ENCODE data around the gene DHX30.

Gene DHX30

DNA sequence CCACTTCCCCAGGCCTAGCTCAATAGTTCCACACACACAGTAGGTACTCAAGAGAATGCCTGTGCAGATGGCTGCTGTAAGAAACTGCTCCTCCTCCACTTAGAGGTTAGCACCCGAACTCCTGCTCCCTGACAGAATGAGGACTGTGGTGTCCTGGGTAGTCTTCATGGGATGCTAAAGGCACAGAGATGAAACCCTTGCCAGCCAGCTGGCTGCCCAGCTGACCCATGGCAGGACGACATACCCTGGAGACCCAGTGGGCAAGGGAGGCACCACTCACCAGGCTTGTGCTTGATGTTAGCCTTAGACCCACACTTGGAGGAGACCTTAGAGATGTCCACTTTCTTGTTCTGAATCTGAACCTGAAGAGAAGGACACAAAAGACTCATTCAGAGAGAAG, 54.2 kb downstream of the DHX30 start:
- Histone ChIP-seq H3K4me1 (ENCODE audit: control insufficient read depth, insufficient read depth, low read length) (no peaks in the 10 kb centered on the region), H3K9me3 (ENCODE audit: control insufficient read depth, insufficient read depth, low read length) (no peaks in the 10 kb centered on the region), H3K4me3 (ENCODE audit: low read depth, low read length) (no peak overlapping the region), H3K36me3 (ENCODE audit: control insufficient read depth, insufficient read depth, low read length) (peaks cover 46% of the 10 kb centered on the region), H3K27me3 (ENCODE audit: control insufficient read depth, insufficient read depth, low read length) (no peaks in the 10 kb centered on the region), H3K9ac (ENCODE audit: low read depth, low read length) (no peak overlapping the region)

DNA sequence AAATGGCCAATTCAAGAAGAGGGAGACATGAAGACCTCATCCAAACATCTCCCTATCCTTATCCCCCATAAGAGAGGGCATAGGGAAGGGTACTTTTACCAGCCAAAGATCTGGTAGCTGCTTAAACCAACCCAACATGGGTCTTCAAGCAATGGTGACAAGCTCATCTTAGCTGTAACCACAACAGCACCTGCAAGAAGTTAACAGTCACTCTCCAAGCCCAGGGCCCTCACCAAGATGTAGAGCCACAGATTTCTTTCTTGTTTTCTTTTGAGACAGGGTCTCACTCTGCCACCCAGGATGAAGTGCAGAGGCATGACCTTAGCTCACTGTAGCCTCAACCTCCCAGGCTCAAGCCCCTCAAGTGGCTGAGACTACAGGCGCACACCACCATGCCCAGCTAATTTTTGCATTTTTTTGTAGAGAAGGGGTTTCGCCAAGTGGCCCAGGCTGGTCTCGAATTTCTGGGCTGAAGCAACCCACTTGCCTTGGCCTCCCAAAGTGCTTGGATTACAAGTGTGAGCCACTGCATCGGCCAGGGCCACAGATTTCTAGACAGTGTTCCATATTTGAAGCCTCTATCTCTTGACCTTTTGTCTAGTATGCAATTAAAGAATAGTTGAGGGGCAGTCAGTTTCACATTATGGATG, 57.1 kb downstream of the DHX30 start:
- H3K36me3 ChIP-seq (ENCODE audit: control insufficient read depth, insufficient read depth, low read length), result peaks cover 32% of the 10 kb centered on the region

DNA sequence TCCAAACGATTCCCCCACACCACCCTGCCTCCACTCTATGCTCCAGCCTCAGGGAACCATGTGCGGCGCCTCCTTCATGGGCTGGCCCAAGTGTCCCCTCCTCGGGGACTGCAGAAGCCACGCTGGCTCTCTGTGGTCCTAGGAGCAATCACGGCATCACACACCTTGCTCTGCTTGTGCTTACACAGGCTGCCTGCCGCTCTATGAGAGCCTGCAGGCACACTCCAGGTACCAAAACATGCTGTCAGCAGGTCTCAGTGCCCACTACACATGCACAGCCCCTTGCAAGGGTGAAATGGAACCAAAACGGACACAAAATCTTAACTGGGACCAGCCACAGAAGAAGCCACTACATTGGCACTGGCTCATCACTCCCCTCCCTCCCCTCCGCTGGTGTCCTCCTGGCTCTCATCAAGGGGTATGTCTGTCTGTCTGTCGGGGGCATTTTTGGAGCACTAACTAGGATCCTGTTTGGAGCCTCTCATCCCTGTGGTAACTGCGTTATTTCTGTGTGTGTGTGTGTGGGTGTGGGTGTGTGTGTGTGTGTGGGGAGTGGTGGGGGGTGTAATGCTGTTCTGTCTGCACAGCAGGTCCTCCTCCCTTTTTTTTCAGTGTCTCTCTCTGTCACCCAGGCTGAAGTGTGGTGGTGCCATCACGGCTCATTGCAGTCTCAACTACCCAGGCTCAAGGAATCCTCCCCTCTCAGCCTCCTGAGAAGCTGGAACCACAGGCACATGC, 60.6 kb downstream of the DHX30 start:
- no peaks in the 10 kb centered on the region for H3K27me3 ChIP-seq (ENCODE audit: control insufficient read depth, insufficient read depth, low read length)
- H3K4me1 ChIP-seq (ENCODE audit: control insufficient read depth, insufficient read depth, low read length), result no peaks in the 10 kb centered on the region
- H3K36me3 ChIP-seq (ENCODE audit: control insufficient read depth, insufficient read depth, low read length), result peaks cover 34% of the 10 kb centered on the region
- no peak overlapping the region for H3K9ac ChIP-seq (ENCODE audit: low read depth, low read length)
- H3K9me3 ChIP-seq (ENCODE audit: control insufficient read depth, insufficient read depth, low read length), result no peaks in the 10 kb centered on the region
- H3K4me3 ChIP-seq (ENCODE audit: low read depth, low read length), result no peak overlapping the region

More for the DNA sequence above, 57.1 kb downstream of the DHX30 start:
- Histone ChIP-seq H3K9me3 (ENCODE audit: control insufficient read depth, insufficient read depth, low read length) (no peaks in the 10 kb centered on the region), H3K27me3 (ENCODE audit: control insufficient read depth, insufficient read depth, low read length) (no peaks in the 10 kb centered on the region), H3K9ac (ENCODE audit: low read depth, low read length) (no peak overlapping the region), H3K4me3 (ENCODE audit: low read depth, low read length) (no peak overlapping the region), H3K4me1 (ENCODE audit: control insufficient read depth, insufficient read depth, low read length) (no peaks in the 10 kb centered on the region)

DNA sequence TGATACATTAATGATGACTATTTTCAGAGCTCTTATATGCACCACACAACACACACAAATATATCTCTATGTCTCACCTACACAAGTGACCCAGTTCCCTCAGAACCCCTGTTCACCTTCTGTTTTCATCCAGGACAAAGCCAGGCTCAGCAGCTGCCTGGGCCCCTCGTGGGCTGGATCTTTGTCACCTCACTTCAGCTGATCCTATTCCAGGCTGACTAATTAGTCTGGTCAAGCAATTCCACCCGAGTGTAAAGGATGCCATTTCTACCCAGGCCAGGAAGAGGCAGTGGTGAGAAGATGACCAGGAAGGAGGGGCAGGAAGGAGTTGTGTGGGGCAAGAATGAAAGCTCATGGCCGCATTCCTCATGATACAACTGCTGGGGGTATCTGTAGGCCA, 62.3 kb downstream of the DHX30 start:
- Histone ChIP-seq H3K4me1 (ENCODE audit: control insufficient read depth, insufficient read depth, low read length) (no peaks in the 10 kb centered on the region), H3K9ac (ENCODE audit: low read depth, low read length) (no peak overlapping the region), H3K36me3 (ENCODE audit: control insufficient read depth, insufficient read depth, low read length) (peaks cover 49% of the 10 kb centered on the region), H3K9me3 (ENCODE audit: control insufficient read depth, insufficient read depth, low read length) (no peaks in the 10 kb centered on the region), H3K27me3 (ENCODE audit: control insufficient read depth, insufficient read depth, low read length) (no peaks in the 10 kb centered on the region), H3K4me3 (ENCODE audit: low read depth, low read length) (no peak overlapping the region)

DNA sequence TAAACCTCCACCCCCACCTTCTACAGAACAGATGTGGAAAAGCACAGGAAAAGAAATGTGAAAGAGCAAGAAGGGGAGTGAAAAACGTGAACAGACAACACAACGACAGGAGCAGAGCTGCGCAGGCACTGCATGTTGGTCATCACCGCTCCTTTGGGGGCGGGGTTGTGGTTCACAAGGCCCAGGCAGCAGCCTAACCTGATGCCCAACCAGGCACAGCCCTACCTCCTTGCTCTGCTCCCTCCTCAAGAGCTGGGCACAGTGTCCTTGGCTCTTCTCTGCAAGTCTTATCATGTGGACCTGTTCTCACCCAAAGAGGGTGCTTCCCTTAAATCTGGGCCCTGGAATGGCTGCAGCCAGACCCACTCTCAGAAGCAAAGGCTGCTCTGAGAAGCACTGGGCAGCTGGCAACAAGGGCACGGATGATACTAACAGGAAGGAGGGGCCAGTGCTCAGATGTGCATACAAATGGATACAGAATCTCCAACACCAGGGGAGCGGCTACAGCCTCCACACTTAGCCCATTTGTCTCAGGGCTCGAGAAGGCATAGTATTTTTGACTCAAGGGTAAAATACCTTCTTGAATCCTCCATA, 64.6 kb downstream of the DHX30 start:
- H3K4me3 ChIP-seq (ENCODE audit: low read depth, low read length), result no peak overlapping the region
- H3K4me1 ChIP-seq (ENCODE audit: control insufficient read depth, insufficient read depth, low read length), result no peaks in the 10 kb centered on the region
- no peaks in the 10 kb centered on the region for H3K9me3 ChIP-seq (ENCODE audit: control insufficient read depth, insufficient read depth, low read length)
- H3K27me3 ChIP-seq (ENCODE audit: control insufficient read depth, insufficient read depth, low read length), result no peaks in the 10 kb centered on the region
- H3K9ac ChIP-seq (ENCODE audit: low read depth, low read length), result no peak overlapping the region
- H3K36me3 ChIP-seq (ENCODE audit: control insufficient read depth, insufficient read depth, low read length), result peaks cover 66% of the 10 kb centered on the region

DNA sequence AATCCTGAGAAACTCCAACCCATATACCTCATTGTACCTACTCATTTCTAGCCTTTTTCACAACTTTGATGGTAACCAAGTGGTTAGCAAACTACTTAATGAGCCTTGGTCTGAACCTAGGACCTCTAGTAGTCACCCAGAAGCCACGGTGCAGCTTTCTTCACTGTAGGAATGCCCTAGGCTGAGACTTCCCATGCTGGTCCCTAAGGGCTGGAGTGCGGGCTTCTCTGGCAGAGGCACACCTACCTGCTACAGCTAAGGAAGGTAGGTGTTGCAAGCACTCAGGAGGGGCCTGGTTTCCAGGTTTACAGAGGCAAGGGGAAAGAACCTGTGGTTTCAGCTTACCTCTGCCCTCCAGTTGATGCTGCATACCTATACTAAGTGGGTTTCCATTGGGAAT, 65.4 kb downstream of the DHX30 start:
- Histone ChIP-seq H3K36me3 (ENCODE audit: control insufficient read depth, insufficient read depth, low read length) (peaks cover 65% of the 10 kb centered on the region), H3K4me1 (ENCODE audit: control insufficient read depth, insufficient read depth, low read length) (no peaks in the 10 kb centered on the region), H3K4me3 (ENCODE audit: low read depth, low read length) (no peak overlapping the region), H3K9ac (ENCODE audit: low read depth, low read length) (no peak overlapping the region), H3K9me3 (ENCODE audit: control insufficient read depth, insufficient read depth, low read length) (no peaks in the 10 kb centered on the region), H3K27me3 (ENCODE audit: control insufficient read depth, insufficient read depth, low read length) (no peaks in the 10 kb centered on the region)

DNA sequence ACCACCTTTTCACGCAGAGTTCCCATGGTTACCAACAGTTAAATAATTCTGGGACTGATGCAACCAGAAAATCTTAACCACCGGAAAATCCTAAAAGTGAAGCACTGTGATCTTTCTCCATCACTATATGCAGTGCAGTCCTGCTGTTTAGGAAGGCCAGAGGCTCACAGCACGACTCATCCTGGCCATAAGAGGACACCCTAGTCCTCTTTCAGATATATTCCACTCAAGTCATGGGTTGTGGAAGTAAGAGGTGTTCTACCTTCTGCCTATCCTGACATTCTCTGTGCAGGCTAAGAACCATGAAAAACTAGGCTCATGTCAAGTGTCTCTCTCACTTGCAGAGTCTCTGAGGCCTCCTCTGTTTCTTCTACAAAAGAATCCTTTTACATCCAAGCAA, 67.2 kb downstream of the DHX30 start:
- H3K27me3 ChIP-seq (ENCODE audit: control insufficient read depth, insufficient read depth, low read length), result no peaks in the 10 kb centered on the region
- no peak overlapping the region for H3K9ac ChIP-seq (ENCODE audit: low read depth, low read length)
- peaks cover 57% of the 10 kb centered on the region for H3K36me3 ChIP-seq (ENCODE audit: control insufficient read depth, insufficient read depth, low read length)
- H3K4me1 ChIP-seq (ENCODE audit: control insufficient read depth, insufficient read depth, low read length), result no peaks in the 10 kb centered on the region
- no peaks in the 10 kb centered on the region for H3K9me3 ChIP-seq (ENCODE audit: control insufficient read depth, insufficient read depth, low read length)
- H3K4me3 ChIP-seq (ENCODE audit: low read depth, low read length), result no peak overlapping the region

DNA sequence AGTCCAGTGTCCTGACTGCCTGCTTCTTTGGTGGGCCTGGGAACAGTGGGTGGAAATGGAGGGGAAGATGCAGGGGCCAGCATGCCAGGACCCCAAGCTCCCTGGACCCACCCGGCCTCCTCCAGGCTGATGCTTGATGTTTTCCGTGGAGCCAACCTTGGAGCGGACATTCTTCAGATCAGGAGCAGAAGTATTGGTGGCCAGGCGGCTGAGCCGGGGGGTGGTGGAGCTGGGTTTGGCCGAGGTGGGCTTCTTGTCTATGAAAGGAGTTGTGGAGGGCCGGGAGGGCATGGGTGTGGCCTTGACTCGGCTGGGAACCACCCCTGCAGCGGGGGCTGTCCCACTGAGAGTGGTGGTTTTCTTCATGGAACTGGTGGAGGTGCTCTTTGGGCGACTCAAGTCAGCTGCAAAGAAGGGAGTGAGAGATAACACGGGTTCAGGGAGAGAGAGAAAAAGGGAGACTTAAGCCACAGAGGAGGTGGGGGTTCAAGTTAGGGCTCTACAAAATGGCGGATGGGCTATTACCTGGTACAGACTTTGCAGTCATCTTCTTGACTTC, 67.8 kb downstream of the DHX30 start:
- no peaks in the 10 kb centered on the region for H3K27me3 ChIP-seq (ENCODE audit: control insufficient read depth, insufficient read depth, low read length)
- no peak overlapping the region for H3K4me3 ChIP-seq (ENCODE audit: low read depth, low read length)
- H3K9ac ChIP-seq (ENCODE audit: low read depth, low read length), result no peak overlapping the region
- H3K4me1 ChIP-seq (ENCODE audit: control insufficient read depth, insufficient read depth, low read length), result no peaks in the 10 kb centered on the region
- H3K9me3 ChIP-seq (ENCODE audit: control insufficient read depth, insufficient read depth, low read length), result no peaks in the 10 kb centered on the region
- H3K36me3 ChIP-seq (ENCODE audit: control insufficient read depth, insufficient read depth, low read length), result peaks cover 50% of the 10 kb centered on the region

DNA sequence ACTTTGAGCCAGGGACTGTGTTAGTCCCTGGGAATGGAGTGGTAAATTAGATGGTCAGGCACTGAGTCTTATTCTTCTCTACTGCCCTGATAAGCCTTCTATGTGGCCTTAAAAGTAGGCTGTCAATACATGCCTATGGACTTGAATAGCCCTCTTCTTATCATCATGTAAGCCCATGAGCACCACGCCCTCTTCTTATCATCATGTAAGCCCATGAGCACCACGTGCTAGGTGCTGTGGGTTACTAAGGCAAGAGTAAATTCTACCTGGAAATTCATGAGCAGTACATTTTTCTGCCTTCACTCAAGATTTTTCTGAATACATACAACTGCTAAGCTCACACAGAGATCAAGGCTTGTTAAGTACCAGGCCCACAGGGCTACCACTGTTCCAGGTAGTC, 68.5 kb downstream of the DHX30 start:
- H3K36me3 ChIP-seq (ENCODE audit: control insufficient read depth, insufficient read depth, low read length), result peaks cover 50% of the 10 kb centered on the region

DNA sequence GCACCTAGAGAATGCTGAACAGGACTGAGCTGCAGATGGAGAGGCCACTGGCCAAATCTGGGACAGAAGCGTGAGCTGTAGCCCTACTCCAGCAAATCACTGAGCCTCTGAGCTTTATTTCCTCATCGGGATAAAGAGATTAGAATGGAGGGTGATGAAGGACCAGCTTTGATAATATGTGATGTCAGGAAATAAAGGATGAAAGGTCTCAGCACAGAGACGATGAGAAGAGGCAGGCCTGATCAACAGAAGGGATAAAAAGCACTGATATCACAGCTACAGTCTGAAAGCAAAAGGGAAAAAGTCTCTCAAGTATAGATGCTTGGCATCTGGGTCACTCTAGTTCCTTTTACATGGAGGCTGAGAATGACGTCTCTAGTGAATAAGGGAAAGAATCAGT, 70.0 kb downstream of the DHX30 start:
- H3K4me3 ChIP-seq (ENCODE audit: low read depth, low read length), result no peak overlapping the region
- no peak overlapping the region for H3K9ac ChIP-seq (ENCODE audit: low read depth, low read length)
- no peaks in the 10 kb centered on the region for H3K27me3 ChIP-seq (ENCODE audit: control insufficient read depth, insufficient read depth, low read length)
- peaks cover 38% of the 10 kb centered on the region for H3K36me3 ChIP-seq (ENCODE audit: control insufficient read depth, insufficient read depth, low read length)
- no peaks in the 10 kb centered on the region for H3K4me1 ChIP-seq (ENCODE audit: control insufficient read depth, insufficient read depth, low read length)
- no peaks in the 10 kb centered on the region for H3K9me3 ChIP-seq (ENCODE audit: control insufficient read depth, insufficient read depth, low read length)

More for the DNA sequence above, 68.5 kb downstream of the DHX30 start:
- Histone ChIP-seq H3K27me3 (ENCODE audit: control insufficient read depth, insufficient read depth, low read length) (no peaks in the 10 kb centered on the region), H3K4me3 (ENCODE audit: low read depth, low read length) (no peak overlapping the region), H3K9ac (ENCODE audit: low read depth, low read length) (no peak overlapping the region), H3K4me1 (ENCODE audit: control insufficient read depth, insufficient read depth, low read length) (no peaks in the 10 kb centered on the region), H3K9me3 (ENCODE audit: control insufficient read depth, insufficient read depth, low read length) (no peaks in the 10 kb centered on the region)

DNA sequence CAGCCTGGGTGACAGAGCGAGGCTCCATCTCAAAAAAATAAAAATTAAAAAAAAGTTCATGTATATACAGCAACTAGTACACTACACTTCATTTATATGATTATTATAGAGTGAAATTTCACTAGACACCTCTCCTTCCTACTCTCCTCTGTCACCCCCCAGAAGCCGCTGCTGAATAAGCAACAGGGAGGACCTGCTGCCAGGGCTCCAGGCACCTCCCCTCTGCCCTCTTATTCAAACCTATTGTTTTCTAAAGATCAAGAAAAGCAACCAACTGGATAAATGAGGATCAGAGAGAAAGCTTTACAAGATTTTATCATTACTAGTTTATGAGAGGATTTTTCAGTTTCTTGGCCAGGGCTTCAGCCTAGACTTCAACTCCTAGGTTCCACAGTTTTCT, 71.5 kb downstream of the DHX30 start:
- Histone ChIP-seq H3K4me1 (ENCODE audit: control insufficient read depth, insufficient read depth, low read length) (no peaks in the 10 kb centered on the region), H3K9me3 (ENCODE audit: control insufficient read depth, insufficient read depth, low read length) (no peaks in the 10 kb centered on the region), H3K36me3 (ENCODE audit: control insufficient read depth, insufficient read depth, low read length) (peaks cover 25% of the 10 kb centered on the region), H3K9ac (ENCODE audit: low read depth, low read length) (no peak overlapping the region), H3K27me3 (ENCODE audit: control insufficient read depth, insufficient read depth, low read length) (no peaks in the 10 kb centered on the region), H3K4me3 (ENCODE audit: low read depth, low read length) (no peak overlapping the region)

DNA sequence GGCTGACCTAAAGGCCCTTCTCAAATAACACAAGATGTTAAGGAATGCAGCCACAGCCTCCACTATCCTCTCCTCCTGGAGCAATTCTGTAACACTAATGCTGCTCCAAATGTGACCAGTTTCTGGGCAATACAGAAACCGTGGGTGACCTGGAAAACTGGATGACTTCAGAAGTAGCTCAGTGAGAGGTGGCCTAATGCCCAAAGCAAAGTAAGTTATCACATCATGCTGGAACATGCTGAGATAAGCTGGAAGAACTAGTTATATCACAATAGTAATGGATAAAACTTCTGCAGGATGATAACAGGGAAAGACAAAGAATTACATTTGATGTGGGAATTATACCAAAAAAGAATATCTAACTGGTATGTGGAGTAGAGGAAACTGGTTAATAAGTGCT, 72.0 kb downstream of the DHX30 start:
- H3K36me3 ChIP-seq (ENCODE audit: control insufficient read depth, insufficient read depth, low read length), result peaks cover 20% of the 10 kb centered on the region
- no peak overlapping the region for H3K9ac ChIP-seq (ENCODE audit: low read depth, low read length)
- H3K4me1 ChIP-seq (ENCODE audit: control insufficient read depth, insufficient read depth, low read length), result no peaks in the 10 kb centered on the region
- no peaks in the 10 kb centered on the region for H3K27me3 ChIP-seq (ENCODE audit: control insufficient read depth, insufficient read depth, low read length)
- no peaks in the 10 kb centered on the region for H3K9me3 ChIP-seq (ENCODE audit: control insufficient read depth, insufficient read depth, low read length)
- no peak overlapping the region for H3K4me3 ChIP-seq (ENCODE audit: low read depth, low read length)
